Ectodermal cell (in vitro differentiated cells): Measurements from ENCODE around the gene RNF128.

Experiments
- H3K27ac ChIP-seq: 2 replicates; pipeline ENCODE4 v1.7.0; 2013; ENCODE audit warnings: mild to moderate bottlenecking, low read depth, low read length; ENCODE audit not compliant: insufficient read depth, poor library complexity, severe bottlenecking
- H3K27me3 ChIP-seq: 2 replicates; pipeline ENCODE4 v1.7.0; 2013; ENCODE audit warnings: mild to moderate bottlenecking, low read length; ENCODE audit not compliant: insufficient read depth, control insufficient read depth, poor library complexity, severe bottlenecking
- H3K36me3 ChIP-seq: one replicate; pipeline ENCODE4 v1.7.0; 2013; ENCODE audit warnings: low read length; ENCODE audit not compliant: control insufficient read depth, insufficient read depth
- H3K4me1 ChIP-seq: one replicate; pipeline ENCODE4 v1.7.0; 2013; ENCODE audit warnings: low read length; ENCODE audit not compliant: control insufficient read depth, insufficient read depth
- H3K4me3 ChIP-seq: 2 replicates; pipeline ENCODE4 v1.7.0; 2013; ENCODE audit warnings: low read depth, low read length, control low read depth; ENCODE audit not compliant: insufficient read depth
- H3K9me3 ChIP-seq: 2 replicates; pipeline ENCODE4 v1.7.0; 2013; ENCODE audit warnings: mild to moderate bottlenecking, low read length, moderate library complexity; ENCODE audit not compliant: control insufficient read depth
- WGBS, 2 experiments: methylation state at CpG; one replicate each; pipeline ENCODE4 v1.1.7; 2013; ENCODE audit warnings: missing lambda C conversion rate in 2 of 2; 5-methylcytosine and 5-hydroxymethylcytosine counted together

Gene RNF128

GRCh38 chrX:106710771-106711170, 15.7 kb upstream of the RNF128 start:
- Histone ChIP-seq H3K4me3 (no peak overlapping the region), H3K27ac (no peak overlapping the region), H3K9me3 (no peaks in the 10 kb centered on the region), H3K36me3 (no peaks in the 10 kb centered on the region), H3K4me1 (no peaks in the 10 kb centered on the region), H3K27me3 (no peaks in the 10 kb centered on the region)

GRCh38 chrX:106711375-106711774, 15.1 kb upstream of the RNF128 start:
- Histone ChIP-seq H3K9me3 (no peaks in the 10 kb centered on the region), H3K4me3 (no peak overlapping the region), H3K27me3 (no peaks in the 10 kb centered on the region), H3K27ac (no peak overlapping the region), H3K36me3 (no peaks in the 10 kb centered on the region), H3K4me1 (no peaks in the 10 kb centered on the region)
- WGBS, 2 experiments, result 95 to 97% methylated on average over 3 to 4 of the region's 4 CpGs

- Histone ChIP-seq H3K36me3 (no peaks in the 10 kb centered on the region), H3K27me3 (no peaks in the 10 kb centered on the region), H3K4me1 (no peaks in the 10 kb centered on the region), H3K27ac (no peak overlapping the region), H3K9me3 (no peaks in the 10 kb centered on the region), H3K4me3 (no peak overlapping the region)
- 100% methylated on average over 1 of the region's 1 CpG; no CpG with 5 or more reads in 1 of the 2 experiments for WGBS, 2 experiments
These were observed 10.5 kb upstream of the RNF128 start for GRCh38 chrX:106716004-106716403.

GRCh38 chrX:106716463-106716862, 10.0 kb upstream of the RNF128 start:
- WGBS, 2 experiments, result 75 to 83% methylated on average over 1 of the region's 1 CpG

GRCh38 chrX:106718709-106719108, 7.8 kb upstream of the RNF128 start:
- no peaks in the 10 kb centered on the region for H3K9me3 ChIP-seq
- H3K27ac ChIP-seq, result no peak overlapping the region
- H3K36me3 ChIP-seq, result no peaks in the 10 kb centered on the region
- no peak overlapping the region for H3K4me3 ChIP-seq
- 90 to 97% methylated on average over 3 to 4 of the region's 4 CpGs for WGBS, 2 experiments
- no peaks in the 10 kb centered on the region for H3K27me3 ChIP-seq
- H3K4me1 ChIP-seq, result no peaks in the 10 kb centered on the region

More at GRCh38 chrX:106716463-106716862, 10.0 kb upstream of the RNF128 start:
- Histone ChIP-seq H3K4me3 (no peak overlapping the region), H3K4me1 (no peaks in the 10 kb centered on the region), H3K36me3 (no peaks in the 10 kb centered on the region), H3K27me3 (no peaks in the 10 kb centered on the region), H3K9me3 (no peaks in the 10 kb centered on the region), H3K27ac (no peak overlapping the region)

GRCh38 chrX:106725931-106726330, 570 bp upstream of the RNF128 start:
- Histone ChIP-seq H3K36me3 (no peaks in the 10 kb centered on the region), H3K27ac (no peak overlapping the region), H3K4me1 (no peaks in the 10 kb centered on the region), H3K27me3 (peaks cover 49% of the 10 kb centered on the region), H3K9me3 (no peaks in the 10 kb centered on the region), H3K4me3 (peak overlapping the region; percentile 43)
- 4% methylated on average over 8 of the region's 8 CpGs for WGBS, 2 experiments

- Histone ChIP-seq H3K27ac (no peak overlapping the region), H3K36me3 (no peaks in the 10 kb centered on the region), H3K27me3 (peaks cover 49% of the 10 kb centered on the region), H3K4me3 (no peak overlapping the region), H3K9me3 (no peaks in the 10 kb centered on the region), H3K4me1 (no peaks in the 10 kb centered on the region)
- WGBS, 2 experiments, result 85 to 100% methylated on average over 2 of the region's 2 CpGs
These were observed 1.8 kb downstream of the RNF128 start for GRCh38 chrX:106728337-106728736.

- H3K4me1 ChIP-seq, result no peaks in the 10 kb centered on the region
- peaks cover 38% of the 10 kb centered on the region for H3K27me3 ChIP-seq
- WGBS, 2 experiments, result 82 to 96% methylated on average over 3 to 4 of the region's 4 CpGs
- no peak overlapping the region for H3K4me3 ChIP-seq
- H3K36me3 ChIP-seq, result no peaks in the 10 kb centered on the region
- no peak overlapping the region for H3K27ac ChIP-seq
- no peaks in the 10 kb centered on the region for H3K9me3 ChIP-seq
These were observed 3.9 kb downstream of the RNF128 start for GRCh38 chrX:106730401-106730800.

- Histone ChIP-seq H3K27ac (no peak overlapping the region), H3K27me3 (peaks cover 26% of the 10 kb centered on the region), H3K9me3 (no peaks in the 10 kb centered on the region), H3K4me3 (no peak overlapping the region), H3K36me3 (no peaks in the 10 kb centered on the region), H3K4me1 (no peaks in the 10 kb centered on the region)
These were observed 5.1 kb downstream of the RNF128 start for GRCh38 chrX:106731590-106731989.

GRCh38 chrX:106734827-106735226, 8.3 kb downstream of the RNF128 start:
- H3K4me1 ChIP-seq, result no peaks in the 10 kb centered on the region
- H3K27ac ChIP-seq, result no peak overlapping the region
- no peaks in the 10 kb centered on the region for H3K9me3 ChIP-seq
- no peaks in the 10 kb centered on the region for H3K27me3 ChIP-seq
- WGBS, 2 experiments, result 90 to 94% methylated on average over 3 of the region's 3 CpGs
- no peaks in the 10 kb centered on the region for H3K36me3 ChIP-seq
- no peak overlapping the region for H3K4me3 ChIP-seq

- Histone ChIP-seq H3K4me1 (no peaks in the 10 kb centered on the region), H3K36me3 (no peaks in the 10 kb centered on the region), H3K4me3 (no peak overlapping the region), H3K9me3 (no peaks in the 10 kb centered on the region), H3K27me3 (no peaks in the 10 kb centered on the region), H3K27ac (no peak overlapping the region)
- WGBS, 2 experiments, result 83 to 100% methylated on average over 2 of the region's 2 CpGs
These were observed 13.8 kb downstream of the RNF128 start for GRCh38 chrX:106740193-106740780.
